GM19099 (cell line): ENCODE results near the gene INF2.

ENCODE experiments used
- POLR2A ChIP-seq: IDR thresholded peaks from 3 replicates; pipeline ENCODE4 v1.6.1; 2011; ENCODE audit warnings: low read depth; ENCODE audit not compliant: insufficient read length; ENCODE audit errors: extremely low read depth

The INF2 gene

DNA sequence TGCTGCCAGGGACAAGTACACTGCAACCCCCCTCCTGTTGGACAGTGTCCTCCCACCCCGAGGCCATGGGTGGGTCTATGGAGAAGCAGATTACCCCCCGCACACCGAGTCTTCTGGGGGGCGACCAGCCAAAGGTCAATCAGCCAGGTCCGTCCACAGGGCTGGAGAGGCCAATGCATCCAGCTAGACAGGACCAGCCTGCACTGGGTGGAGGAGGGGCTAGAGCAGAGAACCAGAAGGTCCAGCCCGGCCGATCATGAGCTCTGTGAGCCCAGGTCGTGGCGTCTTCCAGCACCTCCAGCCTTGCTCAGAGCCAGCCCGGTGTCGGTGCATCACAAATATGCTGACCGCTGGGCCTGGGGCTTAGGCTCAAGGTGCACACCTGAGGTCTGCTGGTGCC, 26.5 kb downstream of the INF2 start:
- TF ChIP-seq POLR2A = no peak

DNA sequence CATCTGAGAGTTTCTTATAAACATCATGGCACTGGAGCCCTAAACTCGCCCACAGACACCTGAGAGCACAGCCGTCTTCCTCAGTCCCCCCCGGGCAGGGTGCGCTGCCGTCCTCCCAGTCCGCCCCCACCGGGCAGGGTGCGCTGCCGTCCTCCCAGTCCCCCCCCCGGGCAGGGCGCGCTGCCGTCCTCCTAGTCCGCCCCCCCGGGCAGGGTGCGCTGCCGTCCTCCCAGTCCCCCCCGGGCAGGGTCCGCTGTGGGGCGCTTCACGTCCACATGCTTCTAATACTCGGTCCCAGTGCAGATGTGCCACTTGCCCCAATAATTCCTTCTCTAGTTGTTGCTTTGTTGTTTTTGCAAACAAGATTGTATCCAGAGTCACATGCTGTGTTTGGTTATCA, 27.7 kb downstream of the INF2 start:
- TF ChIP-seq POLR2A = no peak

DNA sequence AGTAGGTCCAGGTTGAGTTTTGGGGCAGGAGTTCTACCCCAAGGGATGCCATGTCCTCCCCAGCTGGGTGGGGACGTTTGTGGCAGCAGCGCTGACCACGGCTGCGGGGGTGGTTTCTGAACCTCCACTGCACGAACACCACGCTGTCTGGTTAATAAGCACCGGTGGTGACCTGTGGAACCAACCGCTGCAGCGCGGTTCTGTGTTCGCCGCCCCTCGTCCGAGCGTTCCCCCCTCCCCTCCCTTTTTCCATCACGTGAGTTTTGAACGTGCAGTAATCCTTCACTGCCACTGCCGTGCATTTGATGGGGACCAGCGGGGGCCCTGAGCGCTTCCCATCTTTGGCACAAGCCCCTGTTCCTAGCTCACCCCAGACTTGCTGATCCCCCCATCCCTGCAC, 28.2 kb downstream of the INF2 start:
- TF ChIP-seq POLR2A = no peak

GRCh38 chr14:104718147-104718546, 28.7 kb downstream of the INF2 start:
- no peak for TF ChIP-seq POLR2A

GRCh38 chr14:104718871-104719270, 29.5 kb downstream of the INF2 start:
- no peak for TF ChIP-seq POLR2A

- TF ChIP-seq POLR2A = no peak
Observed at GRCh38 chr14:104719343-104719742, 29.9 kb downstream of the INF2 start.

DNA sequence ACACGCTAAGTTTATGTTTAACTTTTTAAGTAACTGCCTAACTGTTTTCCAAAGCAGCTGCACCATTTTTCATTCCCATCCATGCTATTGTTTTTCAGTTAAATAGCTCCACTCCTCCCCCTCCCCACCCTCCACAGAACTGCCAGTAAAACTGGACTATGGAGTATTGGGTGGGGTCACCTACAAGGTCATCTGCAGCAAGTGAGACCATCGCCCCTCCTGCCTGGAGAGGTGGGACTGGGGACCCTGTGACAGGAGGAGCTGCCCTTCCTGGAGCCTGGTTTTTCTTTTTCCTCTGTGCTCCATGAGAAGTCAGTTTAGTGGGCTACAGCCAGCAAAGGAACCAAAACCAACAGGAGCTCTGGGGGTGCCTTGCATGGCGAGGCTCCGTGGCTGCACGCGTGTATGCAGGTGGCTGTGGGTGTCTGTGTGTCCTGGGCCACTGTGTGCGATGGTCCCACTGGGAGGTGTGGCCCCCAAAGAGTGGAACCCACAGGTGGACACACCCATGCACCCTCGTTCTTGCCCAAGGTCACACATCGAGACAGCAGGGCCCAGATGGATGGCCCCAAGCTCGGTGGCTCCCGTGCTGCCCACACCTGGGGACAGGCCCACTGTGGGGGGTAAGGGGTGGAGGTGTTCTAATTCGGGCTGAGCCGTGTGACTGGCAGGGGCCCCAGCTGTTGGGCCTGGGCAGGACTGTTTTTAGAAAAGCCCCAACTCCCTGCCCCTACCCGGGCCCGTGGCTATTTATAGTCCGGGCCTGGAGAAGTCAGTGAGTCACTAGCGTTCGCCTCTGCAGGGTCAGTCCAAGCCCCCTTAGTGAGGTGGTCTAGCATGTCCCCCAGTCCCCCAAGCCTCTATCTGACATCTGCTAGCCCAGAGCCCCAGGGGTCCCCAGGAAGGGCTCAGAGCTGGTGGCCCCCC, 32.4 kb downstream of the INF2 start:
- no peak for TF ChIP-seq POLR2A

- TF ChIP-seq POLR2A = no peak
Observed at GRCh38 chr14:104722938-104723650, 33.7 kb downstream of the INF2 start.

DNA sequence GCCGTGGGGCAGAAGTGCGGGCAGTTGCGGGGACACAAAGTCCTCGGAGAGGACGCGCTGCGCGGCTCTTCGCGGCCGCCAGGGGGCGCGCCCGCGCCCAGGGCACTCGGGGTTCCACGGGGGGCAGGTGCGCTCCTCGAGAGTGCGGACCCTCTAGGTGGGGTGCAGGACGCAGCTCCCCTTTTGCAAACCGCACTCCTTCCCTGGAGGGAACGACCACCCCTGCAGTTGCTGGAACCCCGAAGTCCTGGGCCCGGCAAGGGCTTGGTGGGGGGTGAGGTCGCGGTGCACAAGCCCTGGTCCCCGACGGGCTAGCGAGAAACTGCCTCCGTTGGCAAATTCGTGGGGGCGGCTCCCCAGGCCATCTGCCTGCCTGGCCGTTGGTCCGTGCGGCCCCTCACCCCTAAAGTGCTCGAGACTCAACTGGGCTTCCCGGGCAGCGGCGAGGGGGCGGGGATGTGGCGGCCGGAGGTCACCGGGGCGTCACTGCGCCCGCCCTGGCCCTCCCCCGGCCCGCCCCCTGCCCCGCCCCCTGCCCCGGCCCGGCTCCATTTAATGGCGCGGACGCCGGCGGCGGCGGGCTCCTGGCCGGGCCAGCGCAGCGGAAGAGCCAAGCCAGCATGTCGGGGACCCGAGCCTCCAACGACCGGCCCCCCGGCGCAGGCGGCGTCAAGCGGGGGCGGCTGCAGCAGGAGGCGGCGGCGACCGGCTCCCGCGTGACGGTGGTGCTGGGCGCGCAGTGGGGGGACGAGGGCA, 34.4 kb downstream of the INF2 start, which contains the start of gene ADSS1:
Gene ADSS1, plus strand, starts transcription at position 579 of the 756 bp plus-strand sequence. Its CDS starts 42 bp downstream, at position 621.
- peak; percentile 26 for TF ChIP-seq POLR2A

- no peak for TF ChIP-seq POLR2A
Observed at GRCh38 chr14:104724407-104724980, 35.1 kb downstream of the INF2 start.

GRCh38 chr14:104724981-104725771, 35.8 kb downstream of the INF2 start:
- no peak for TF ChIP-seq POLR2A

- no peak for TF ChIP-seq POLR2A
Observed at GRCh38 chr14:104725772-104726548, 36.5 kb downstream of the INF2 start.
